ENCODE data around the gene TMEM168.

GRCh38 chr7:112739436-112740180 is 50.6 kb downstream of the TMEM168 start:
- TF ChIP-seq, protein P1, sequence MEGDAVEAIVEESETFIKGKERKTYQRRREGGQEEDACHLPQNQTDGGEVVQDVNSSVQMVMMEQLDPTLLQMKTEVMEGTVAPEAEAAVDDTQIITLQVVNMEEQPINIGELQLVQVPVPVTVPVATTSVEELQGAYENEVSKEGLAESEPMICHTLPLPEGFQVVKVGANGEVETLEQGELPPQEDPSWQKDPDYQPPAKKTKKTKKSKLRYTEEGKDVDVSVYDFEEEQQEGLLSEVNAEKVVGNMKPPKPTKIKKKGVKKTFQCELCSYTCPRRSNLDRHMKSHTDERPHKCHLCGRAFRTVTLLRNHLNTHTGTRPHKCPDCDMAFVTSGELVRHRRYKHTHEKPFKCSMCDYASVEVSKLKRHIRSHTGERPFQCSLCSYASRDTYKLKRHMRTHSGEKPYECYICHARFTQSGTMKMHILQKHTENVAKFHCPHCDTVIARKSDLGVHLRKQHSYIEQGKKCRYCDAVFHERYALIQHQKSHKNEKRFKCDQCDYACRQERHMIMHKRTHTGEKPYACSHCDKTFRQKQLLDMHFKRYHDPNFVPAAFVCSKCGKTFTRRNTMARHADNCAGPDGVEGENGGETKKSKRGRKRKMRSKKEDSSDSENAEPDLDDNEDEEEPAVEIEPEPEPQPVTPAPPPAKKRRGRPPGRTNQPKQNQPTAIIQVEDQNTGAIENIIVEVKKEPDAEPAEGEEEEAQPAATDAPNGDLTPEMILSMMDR (IDR thresholded peaks at IDR 0.05) = no peak
- TF ChIP-seq POLR2A (IDR thresholded peaks at IDR 0.05) = no peak

Data from right lobe of liver (tissue), 4 donors.